Measurements from ENCODE around the gene MSMP.

Gene MSMP

GRCh38 chr9:35776018-35776417 lies 21.9 kb upstream of the MSMP start:
- Histone ChIP-seq H3K27me3 (ENCODE audit: insufficient read depth, poor library complexity, severe bottlenecking) (no peaks in the 10 kb centered on the region), H3K27ac (replicated peaks) (peak overlapping the region; percentile 51), H3K4me3 (replicated peaks; ENCODE audit: insufficient read depth, low read length) (no peak overlapping the region)
- DNase-seq (ENCODE audit: low read depth in 1 of 2, low spot score in 1 of 2): no peak
- TF ChIP-seq, protein P1, sequence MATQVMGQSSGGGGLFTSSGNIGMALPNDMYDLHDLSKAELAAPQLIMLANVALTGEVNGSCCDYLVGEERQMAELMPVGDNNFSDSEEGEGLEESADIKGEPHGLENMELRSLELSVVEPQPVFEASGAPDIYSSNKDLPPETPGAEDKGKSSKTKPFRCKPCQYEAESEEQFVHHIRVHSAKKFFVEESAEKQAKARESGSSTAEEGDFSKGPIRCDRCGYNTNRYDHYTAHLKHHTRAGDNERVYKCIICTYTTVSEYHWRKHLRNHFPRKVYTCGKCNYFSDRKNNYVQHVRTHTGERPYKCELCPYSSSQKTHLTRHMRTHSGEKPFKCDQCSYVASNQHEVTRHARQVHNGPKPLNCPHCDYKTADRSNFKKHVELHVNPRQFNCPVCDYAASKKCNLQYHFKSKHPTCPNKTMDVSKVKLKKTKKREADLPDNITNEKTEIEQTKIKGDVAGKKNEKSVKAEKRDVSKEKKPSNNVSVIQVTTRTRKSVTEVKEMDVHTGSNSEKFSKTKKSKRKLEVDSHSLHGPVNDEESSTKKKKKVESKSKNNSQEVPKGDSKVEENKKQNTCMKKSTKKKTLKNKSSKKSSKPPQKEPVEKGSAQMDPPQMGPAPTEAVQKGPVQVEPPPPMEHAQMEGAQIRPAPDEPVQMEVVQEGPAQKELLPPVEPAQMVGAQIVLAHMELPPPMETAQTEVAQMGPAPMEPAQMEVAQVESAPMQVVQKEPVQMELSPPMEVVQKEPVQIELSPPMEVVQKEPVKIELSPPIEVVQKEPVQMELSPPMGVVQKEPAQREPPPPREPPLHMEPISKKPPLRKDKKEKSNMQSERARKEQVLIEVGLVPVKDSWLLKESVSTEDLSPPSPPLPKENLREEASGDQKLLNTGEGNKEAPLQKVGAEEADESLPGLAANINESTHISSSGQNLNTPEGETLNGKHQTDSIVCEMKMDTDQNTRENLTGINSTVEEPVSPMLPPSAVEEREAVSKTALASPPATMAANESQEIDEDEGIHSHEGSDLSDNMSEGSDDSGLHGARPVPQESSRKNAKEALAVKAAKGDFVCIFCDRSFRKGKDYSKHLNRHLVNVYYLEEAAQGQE (IDR thresholded peaks at IDR 0.05; ENCODE audit: insufficient replicate concordance, low read depth): no peak
- TF ChIP-seq GABPA (IDR thresholded peaks at IDR 0.05; ENCODE audit: low read depth) (no peak), SPI1 (IDR thresholded peaks at IDR 0.05; ENCODE audit: borderline replicate concordance, low read depth) (no peak), POLR2AphosphoS5 (IDR thresholded peaks at IDR 0.05; ENCODE audit: low read depth) (no peak), CTCF (IDR thresholded peaks at IDR 0.05; ENCODE audit: insufficient read depth, low read length) (no peak)

DNA sequence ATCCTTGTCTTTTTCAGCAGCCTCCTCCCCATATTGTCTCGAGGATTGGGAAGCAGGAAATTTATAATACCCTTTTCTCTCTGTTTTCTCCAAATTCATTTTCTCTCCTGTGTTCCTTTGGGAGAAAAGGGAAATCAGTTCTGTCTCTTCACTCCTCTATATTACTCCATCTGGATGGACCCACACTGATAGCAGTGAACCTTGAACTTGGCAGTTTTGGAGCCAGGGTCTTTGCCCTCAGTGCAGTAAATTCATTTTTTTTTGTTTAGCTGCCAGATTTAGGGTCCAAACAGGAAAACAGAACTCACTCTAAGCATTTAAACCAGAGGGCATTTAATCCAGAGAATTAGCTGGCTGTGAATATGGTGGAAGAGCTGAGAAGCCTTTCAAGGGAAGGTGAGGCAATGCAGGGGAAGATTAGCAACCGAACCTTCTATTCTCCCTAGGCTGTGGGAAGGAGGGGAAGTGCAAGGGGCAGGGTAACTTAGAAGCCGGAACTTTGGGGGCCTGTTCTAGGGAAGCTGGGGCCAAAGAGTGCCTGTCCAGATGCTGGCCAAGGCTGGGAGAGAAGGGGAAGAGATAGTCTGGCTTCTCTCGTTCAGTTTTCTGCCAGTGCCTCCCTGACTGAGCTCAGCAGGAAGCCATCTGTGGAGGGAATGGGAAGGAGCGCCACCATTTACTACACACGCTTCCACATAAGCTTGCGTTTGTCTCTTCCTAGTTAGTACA lies 21.0 kb upstream of the MSMP start:
- no peaks in the 10 kb centered on the region for H3K27me3 ChIP-seq (ENCODE audit: insufficient read depth, poor library complexity, severe bottlenecking)
- DNase-seq (ENCODE audit: low read depth in 1 of 2, low spot score in 1 of 2): peak; percentile 45 to 83
- H3K4me3 ChIP-seq (replicated peaks; ENCODE audit: insufficient read depth, low read length): no peak overlapping the region
- peak; percentile 90 for TF ChIP-seq SPI1 (IDR thresholded peaks at IDR 0.05; ENCODE audit: borderline replicate concordance, low read depth)
- TF ChIP-seq, protein P1 (IDR thresholded peaks at IDR 0.05; ENCODE audit: insufficient replicate concordance, low read depth): no peak
- TF ChIP-seq CTCF (IDR thresholded peaks at IDR 0.05; ENCODE audit: insufficient read depth, low read length): no peak
- TF ChIP-seq GABPA (IDR thresholded peaks at IDR 0.05; ENCODE audit: low read depth): peak; percentile 45; the same call in 1 of the 2 replicates
- no peak for TF ChIP-seq POLR2AphosphoS5 (IDR thresholded peaks at IDR 0.05; ENCODE audit: low read depth)
- peak overlapping the region; percentile 51 for H3K27ac ChIP-seq (replicated peaks)

DNA sequence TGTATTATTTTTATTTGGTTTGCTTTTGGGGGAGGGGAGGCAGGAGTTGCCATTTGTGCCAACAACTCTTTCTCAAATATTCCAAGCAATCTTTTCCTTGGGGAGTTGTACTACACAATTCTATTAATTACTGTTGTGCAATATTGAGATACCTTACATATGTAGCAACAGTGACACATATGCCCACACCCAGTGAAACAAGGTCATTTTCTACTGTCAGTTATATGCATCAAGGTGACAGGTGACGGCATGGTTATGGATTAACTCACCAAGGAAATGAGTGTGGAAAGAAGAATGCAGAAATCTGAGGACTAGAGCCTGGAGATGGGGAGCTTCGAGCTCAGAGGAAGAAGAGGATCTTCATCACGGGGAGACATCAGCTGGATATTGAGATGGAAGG lies 17.9 kb upstream of the MSMP start:
- TF ChIP-seq CTCF (IDR thresholded peaks at IDR 0.05; ENCODE audit: insufficient read depth, low read length) (no peak), SPI1 (IDR thresholded peaks at IDR 0.05; ENCODE audit: borderline replicate concordance, low read depth) (no peak), POLR2AphosphoS5 (IDR thresholded peaks at IDR 0.05; ENCODE audit: low read depth) (no peak), GABPA (IDR thresholded peaks at IDR 0.05; ENCODE audit: low read depth) (no peak)
- TF ChIP-seq, protein P1 (IDR thresholded peaks at IDR 0.05; ENCODE audit: insufficient replicate concordance, low read depth): no peak
- Histone ChIP-seq H3K27me3 (ENCODE audit: insufficient read depth, poor library complexity, severe bottlenecking) (no peaks in the 10 kb centered on the region), H3K4me3 (replicated peaks; ENCODE audit: insufficient read depth, low read length) (no peak overlapping the region), H3K27ac (replicated peaks) (no peak overlapping the region)
- DNase-seq (ENCODE audit: low read depth in 1 of 2, low spot score in 1 of 2): no peak
